NCI-H524 (cell line): ENCODE data around the gene PLPPR5.
A peak's percentile ranks its signal among the peaks of the same experiment; 100 is the strongest.
"Not testable (repeated sequence)": the region's sequence is repeated elsewhere in the genome, so short reads cannot be mapped to it uniquely, and the experiment has no call there.

Experiments used
- DNase-seq, 2 experiments: peaks; one replicate each; lab custom pipeline; 2025; lab: John Stamatoyannopoulos, UW

The PLPPR5 gene

DNA sequence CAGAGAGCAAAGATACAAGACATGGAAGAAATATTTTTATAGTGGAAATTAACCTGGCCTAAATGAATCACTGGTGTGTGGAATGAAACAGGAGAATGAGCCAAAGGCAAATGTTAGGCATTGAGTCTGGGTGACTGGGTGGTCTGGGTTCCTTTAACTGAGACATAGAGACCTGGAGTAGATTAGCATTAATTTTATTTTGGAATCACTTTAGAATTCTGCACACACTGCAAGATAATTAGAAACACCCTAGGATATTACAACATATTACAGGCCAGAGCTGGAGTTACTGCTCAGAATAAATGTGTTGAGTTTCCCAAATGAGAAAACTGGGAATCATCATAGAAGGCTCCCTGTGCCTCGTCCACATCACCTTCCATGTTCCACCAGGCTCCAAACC is 85.5 kb downstream of the PLPPR5 start:
- DNase-seq: no peak

DNA sequence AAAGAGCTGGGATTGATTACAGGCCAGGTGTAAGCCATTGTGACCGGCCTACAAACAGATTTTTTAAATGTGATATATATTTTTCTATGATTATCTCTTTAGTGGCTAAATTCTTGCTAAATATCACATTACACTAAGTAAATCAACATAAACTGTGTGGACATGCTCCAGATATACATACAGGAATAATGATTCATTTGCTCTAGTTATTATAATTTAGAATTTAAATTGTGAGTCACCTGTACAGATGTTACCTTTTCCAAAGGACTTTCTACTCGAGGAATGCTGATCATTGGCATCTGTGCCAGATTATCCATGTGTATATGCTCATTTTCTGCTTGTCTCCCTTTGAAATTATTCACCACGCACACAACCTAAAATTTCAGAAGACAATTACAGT is 90.1 kb downstream of the PLPPR5 start:
- DNase-seq: no peak

DNA sequence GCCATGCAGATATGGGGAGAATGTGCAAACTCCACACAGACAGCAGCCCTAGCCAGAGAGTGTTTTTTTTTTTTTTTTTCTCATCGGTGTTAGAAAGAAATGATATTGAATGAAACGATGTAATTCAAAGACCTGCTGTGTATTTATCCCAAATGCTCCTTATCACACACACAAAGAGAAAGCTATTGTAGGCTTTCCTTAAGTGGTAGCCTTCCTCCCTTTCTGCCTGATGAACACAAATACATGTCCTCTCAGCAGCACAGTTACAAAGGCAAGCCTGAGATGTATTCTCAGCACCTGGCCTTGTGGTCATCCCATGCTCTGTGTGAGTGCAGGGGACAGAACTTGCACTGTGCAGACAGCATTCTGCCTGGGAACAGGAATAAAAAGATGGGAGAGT is 93.8 kb downstream of the PLPPR5 start:
- DNase-seq: no peak

DNA sequence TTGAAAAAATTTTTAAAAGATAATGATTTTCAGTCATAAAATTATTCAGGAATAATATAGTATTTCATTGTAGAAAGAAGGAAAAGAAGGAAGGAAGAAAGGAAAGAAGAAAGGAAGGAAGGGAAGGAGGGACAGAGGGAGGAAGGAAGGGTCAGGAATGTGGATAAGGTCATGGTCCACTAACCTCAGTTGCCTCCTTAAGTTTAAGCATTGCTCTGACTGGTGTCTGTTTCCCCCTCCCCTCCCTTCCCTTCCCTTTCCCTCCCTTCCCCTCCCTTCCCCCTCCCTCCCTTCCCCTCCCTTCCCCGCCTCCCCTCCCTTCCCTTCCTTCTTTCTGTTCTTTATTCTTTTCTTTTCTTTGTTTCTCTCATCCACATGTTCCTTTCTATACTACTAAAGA is 95.7 kb downstream of the PLPPR5 start:
- DNase-seq: no peak

DNA sequence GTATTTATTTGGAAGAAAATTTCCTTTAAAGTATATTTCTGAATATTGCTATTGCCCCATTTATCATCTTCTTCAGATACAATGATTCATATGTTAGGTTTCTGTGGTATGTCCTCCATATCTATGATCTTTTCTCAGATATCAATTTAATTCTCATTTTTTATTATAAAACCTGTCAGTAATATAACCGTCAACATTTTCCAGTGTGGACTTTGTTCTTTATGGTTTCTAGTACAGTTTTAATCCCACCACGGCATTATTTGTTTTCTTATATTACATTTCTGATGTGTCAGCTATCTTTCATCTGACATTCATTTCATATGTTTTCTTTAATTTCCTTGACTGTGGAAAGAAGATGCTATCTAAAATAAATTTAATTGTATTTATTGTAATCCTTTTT is 97.9 kb downstream of the PLPPR5 start:
- no peak for DNase-seq

DNA sequence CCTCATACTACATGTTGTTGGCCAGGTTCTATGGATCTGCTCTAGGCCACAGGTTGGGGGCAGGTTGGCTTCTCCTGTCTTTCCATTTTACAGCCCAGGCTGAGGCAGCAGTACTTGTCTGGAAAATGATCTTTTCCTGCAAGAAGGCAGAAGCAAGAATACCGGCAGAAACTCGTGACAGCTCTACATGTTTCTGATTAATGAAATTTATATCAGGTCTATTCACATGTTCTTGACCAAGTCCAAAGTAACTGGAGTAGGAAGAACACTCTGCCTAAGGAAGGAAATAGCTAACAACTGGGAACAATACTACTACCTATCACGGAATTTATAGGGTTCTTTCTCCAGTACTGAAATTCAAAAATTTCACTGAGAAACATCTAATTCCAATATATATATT is 98.3 kb downstream of the PLPPR5 start:
- DNase-seq: no peak

DNA sequence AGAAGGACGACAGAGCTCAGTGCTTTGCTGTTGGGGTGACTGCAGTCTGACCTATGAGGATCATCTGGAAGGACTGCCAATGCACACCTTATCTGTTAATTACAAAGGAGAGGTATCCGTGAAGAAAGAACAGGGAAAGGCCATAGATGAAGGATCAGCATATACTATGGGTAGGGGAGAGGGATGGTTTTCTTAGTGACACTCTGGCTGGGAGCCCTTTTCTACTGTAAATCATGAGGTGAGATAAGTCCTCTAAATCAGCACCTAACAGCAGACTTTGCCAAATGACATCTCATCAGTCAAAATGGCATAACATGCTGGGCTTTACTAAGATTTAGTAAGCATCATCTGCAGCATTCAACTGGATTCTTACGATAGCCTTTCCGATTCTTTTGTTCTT is 100.0 kb downstream of the PLPPR5 start:
- DNase-seq: no peak

DNA sequence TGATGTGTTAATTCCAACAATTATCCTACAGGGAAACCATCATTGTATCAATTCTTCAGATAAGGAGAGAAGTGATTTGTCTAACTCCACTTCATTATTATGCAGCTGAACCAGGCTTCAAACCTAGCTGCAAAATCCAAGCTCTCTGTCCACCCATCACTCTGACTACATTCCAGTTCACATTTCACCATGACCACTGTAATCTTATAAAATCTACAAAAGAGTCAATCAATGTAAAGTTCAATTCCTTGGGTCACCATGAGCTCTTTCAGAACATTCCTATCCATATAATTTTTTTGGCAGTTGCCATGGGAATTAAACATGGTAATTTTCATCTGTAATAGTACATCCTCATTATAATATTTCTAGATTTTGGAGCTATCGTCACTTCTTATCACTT is 100.9 kb downstream of the PLPPR5 start:
- no peak for DNase-seq

DNA sequence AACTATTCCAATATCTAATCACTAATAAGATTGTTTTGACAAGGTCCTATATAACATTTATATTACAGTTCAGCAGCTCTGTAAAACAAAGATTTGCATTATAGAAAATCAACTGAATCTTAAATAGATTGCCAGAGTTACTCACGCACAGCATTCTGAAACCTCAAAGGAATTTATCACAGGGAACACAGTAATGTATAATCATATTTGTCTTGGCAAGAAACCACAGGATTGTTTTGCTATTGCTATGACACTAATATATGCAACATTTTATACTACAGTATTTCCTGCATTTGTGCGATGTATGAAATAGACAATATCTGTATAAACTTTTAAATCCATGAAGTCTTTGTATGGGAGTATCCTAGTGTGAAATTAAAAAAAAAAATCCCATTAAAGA is 101.4 kb downstream of the PLPPR5 start:
- no peak for DNase-seq

DNA sequence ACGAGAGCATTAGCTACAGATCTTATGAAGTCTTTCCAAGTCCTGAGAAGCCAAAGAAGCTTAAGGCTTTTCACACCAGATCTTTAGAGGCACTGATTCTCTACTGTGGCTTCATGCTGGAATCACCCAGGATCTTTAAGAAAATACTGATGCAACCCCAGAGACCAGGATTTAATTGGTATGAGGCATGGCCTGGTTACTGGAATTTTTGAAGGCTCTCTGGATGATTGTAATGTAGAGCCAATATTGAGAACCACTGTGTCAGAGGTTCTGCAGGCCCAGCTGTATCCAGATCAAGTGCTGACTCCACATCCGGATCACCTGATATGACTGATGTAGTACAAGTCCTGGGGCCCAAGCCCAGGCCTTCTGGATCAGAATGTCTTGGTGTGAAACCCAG is 105.7 kb downstream of the PLPPR5 start:
- DNase-seq: no peak

DNA sequence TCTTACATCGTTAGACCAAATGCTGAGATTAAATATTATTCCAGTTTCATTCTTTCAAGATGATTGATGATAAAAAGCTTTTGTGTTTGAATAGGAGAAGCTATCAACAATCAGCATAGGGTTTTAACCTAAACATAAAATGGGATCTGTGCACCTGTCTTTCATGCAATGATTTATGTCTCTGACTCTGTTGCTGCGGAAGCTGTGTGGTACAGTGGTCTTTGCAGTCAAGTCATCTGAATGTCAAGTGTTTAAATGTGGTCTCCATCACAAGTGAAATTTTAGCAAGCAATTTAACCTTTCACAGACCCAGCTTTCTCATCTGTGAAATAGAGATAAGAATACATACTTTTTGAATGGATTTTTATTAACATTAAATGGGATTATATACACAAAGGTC is 107.2 kb downstream of the PLPPR5 start:
- no peak for DNase-seq

DNA sequence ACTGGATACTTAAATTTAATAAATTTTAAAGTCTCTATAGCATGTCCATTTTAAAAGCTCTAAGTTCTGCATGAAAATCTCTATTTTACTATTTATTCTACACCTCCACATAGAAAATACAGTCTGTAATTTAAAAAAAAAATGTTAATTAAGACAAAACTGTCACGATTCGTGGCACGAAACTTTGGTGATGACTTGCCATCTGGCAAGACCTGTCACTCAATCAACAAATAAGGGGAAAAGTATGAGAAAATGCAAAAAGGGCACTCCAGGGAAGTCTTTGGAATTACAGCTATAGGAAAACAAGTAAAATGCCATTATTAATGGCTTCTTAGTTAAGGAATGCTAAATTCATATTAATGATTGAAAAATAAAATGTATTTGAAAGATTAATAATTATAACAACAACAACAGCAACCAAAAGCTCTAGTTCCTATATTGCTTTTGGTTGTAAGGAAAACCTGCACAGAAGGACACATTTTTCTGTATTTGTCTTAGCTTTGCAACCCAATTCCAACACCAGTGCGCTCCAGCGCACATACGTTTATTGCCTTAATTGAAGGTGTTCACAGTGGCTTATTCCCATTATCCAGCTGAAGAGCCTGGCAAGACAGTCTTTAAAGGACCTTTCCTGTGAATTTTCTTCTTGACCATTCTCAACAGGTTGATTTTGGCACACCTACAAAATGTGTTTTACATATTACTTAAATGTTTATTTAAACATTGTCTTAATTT is 107.8 kb downstream of the PLPPR5 start:
- no peak for DNase-seq

DNA sequence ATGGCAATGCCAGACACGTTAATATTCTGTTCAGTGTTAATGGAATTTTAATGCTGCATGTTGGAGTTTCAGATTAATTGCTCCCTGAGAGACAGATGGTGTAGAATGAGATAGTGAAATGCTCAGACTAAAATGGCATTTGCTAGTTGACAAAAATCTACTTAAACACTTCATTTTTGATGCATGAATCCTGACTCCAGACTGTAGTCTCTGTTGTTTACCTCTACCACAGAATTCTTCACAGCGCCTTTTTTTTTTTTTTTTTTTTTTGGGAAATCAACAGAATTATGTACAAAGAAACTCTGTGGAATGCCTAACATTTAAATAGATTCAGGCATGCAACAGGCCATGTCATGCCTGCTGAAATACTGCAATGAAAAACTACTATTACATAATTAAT is 111.3 kb downstream of the PLPPR5 start:
- DNase-seq: peak in 1 of 2 experiments; percentile 36

DNA sequence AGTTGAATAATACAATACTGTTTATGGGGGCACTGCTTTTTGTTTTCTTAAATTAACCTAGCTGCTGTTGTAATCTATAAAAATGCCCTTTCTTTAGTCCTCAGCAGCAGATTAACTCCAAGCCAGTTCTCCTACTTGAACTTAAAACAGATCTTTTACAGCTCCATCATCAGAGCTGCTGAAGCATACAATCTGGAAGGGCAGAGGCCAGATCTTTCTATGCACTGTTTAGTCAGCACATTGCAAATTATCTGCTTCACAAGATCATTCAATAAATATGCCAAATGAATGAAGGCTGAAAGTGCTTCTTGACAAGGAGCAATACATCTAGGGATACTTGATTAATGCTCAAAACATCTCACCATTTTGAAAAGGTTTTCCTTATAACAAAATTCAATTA is 115.8 kb downstream of the PLPPR5 start:
- no peak for DNase-seq

DNA sequence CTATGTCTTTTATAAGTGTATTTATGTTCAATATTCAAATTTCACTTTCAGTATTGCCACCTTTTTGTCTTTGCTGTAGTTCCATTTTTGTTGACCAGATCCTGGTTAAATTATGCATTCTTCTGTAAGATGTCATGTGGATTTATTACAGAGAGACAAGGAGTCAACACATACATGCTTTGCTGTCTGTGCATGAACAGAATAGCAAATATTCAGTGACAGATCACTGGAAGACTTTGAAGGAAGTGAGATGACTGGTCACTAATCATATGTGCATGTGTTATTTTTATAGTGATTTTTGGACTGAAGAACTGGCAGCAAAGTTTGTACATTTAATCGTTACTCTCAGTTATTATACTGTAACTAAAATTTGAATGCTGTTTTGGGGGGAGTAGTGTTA is 117.2 kb downstream of the PLPPR5 start:
- DNase-seq: no peak

DNA sequence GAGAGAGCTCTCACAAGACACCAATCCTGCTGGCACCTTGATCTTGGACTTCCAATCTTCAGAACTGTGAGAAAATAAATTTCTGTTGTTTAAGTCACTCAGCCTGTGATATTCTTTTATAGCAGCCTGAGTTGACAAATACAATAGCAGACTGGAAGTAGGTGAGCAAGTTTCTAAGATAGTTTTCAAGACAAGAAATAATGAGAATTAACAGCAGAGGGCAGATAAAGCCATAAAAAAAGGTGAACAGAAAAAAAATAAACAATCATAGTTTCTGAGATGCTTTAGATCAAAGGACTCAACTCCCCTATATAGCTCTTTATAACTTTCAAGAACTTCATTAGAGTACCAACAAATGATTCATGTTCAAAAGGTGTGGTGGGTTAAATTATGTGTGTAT is 119.8 kb downstream of the PLPPR5 start:
- no peak for DNase-seq

DNA sequence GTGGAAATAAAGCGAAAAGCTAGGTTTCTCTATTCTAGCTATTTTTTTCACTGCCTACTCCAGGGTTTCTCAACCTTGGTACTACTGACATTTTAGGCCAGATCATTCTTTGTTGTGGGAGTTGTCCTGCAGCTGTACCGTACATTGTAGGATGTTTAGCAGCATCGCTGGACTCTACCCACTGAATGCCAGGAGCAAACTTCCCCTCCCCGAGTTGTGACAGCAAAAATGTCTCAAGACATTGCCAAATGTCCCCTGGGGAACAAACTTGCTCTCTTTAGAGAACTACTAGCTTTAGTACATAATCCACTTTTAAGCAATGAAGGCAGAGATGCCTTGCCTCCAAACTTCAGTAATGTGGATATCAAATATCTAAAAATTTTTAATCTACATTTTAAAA is 122.8 kb downstream of the PLPPR5 start:
- DNase-seq: no peak

DNA sequence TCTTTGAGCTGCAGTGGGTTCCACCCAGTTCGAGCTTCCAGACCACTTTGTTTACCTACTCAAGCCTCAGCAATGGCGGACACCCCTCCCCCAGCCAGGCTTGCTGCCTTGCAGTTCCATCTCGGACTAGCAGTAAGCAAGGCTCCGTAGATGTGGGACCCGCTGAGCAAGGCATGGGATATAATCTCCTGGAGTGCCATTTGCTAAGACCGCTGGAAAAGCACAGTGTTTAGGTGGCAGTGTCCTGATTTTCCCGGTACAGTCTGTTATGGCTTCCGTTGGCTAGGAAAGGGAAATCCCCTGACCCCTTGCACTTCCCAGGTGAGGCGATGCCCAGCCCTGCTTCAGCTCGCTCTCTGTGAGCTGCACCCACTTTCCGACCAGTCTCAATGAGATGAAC is 123.4 kb downstream of the PLPPR5 start:
- not testable (repeated sequence) for DNase-seq

DNA sequence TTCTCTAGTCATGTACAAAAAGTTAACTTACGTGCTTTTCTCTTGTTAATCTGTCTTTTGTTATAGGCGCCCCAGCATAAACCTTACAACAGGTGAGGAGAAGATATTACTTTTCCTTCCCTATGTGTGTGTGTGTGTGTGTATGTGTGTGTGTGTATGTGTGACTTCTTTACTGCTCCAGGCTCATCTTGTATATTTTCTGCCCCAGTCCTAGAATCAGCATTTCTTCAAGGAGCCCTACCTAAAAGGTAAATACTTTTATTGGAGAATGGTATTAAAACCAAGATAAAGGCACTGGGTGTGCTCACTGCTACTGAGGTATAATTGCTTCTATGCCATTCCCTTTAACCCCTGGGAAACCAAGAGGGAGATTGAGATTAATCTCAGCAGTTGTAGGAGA is 129.8 kb downstream of the PLPPR5 start:
- no peak for DNase-seq

DNA sequence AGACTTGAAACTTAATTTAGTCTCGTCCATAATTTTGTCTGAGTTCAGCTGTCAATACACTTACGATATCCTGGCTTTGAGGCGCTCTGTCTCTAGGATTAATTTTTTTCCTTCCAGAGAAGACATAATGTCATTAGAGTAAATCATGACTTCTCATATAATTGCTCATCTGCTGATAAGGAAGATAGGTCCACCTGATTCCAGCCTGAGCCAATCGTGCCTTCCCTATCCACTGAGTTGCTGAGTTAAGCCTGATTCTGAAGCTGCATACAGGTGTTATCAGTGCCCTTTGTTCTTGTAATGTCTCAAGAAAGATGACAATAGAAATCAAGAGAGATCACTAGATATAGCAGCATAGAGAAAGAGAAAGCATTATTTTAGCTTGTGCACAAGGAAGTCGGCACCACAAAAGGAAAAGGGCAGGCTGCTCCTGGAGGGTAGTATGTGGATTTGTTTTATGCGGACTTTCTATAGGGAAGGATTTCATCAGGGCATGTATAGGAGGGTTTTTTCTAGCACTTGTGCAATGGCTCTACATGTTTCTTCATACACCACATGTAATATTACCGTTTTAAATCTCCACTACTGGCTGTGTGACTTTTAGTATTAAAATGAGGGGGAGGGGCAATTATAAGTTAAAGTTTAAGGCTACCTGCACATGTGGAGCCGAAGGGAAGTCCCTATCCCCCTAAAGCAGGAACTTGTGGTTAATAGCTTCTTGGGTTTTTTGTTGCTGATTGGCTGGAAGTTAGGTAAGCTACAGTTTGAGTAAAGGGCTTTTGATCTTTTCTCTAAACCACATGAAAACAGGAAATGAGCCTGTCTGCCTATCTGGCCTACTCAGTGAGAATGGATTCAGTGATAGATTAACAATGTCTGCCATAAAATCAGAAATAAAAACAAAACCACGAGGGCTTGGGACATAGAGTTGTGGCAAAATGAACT is 133.4 kb downstream of the PLPPR5 start:
- no peak for DNase-seq

DNA sequence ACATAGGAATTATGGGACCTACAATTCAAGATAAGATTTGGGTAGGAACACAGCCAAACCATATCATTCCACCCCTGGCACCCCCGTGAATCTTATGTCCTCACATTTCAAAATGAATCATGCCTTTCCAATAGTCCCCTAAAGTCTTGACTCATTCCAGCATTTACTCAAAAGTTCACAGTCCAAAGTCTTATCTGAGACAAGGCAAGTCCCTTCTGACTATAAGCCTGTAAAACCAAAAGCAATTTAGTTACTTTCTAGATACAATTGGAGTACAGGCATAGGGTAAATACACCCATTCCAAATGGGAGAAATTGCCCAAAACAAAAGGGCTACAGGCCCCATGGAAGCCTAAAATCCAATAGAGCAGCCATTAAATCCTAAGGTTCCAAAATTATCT is 138.9 kb downstream of the PLPPR5 start:
- DNase-seq: no peak

DNA sequence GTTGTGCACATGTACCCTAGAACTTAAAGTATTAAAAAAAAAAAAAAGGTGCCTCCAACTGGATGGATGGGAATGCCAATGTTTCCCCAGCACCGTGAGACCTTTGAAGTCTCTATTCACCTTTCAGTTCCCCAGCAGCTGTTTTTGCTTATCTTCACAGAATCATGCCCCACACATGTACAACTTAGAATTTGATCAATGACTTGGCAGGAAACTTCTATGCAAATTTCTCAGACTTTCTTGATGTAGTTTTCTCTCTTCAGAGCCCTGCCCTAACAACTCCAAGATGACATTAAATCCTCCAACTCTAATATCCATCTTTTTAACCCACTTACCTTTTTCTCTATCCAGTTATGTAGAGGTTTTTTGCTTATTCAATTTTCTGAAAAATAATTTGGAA is 144.3 kb downstream of the PLPPR5 start:
- no peak for DNase-seq

DNA sequence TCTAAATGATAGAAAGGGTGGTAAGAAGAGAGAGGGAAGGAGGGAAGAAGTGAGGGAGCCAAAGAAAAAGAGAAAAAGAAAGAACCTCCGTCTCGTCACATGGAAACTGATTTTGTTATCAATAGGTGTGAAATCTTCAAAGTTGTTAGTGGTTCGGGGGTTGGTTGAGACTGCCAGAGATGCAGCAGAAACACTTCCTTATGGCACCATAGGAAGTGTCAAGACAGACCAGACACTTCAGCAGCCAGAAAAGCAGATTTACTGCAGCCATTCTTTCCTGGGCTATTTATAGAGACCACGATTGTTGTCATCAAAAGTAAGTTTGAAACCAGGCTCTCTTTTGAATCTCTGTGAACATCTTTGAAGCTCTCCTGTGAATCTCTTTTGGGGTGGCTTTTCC is 150.5 kb downstream of the PLPPR5 start:
- DNase-seq: no peak
